ENCODE measurements around the gene OXCT1.

DNA sequence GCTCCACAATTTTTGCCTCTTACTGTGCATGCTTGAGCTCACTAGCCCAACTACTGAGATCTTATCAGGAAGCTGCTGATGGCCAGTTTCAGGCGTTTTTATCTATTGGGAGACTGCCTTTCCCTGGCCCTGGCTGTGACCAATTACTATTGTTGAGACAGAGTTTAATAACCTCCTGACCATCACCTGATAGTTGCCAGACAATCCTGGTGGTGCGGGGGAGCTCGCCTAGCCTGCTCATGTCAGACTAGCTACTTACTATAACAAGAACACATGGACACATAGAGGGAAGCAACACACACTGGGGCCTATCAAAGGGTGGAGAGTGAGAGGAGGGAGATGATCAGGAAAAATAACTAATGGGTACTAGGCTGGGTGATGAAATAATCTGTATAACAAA lies 13.0 kb upstream of the OXCT1 start:
- TF ChIP-seq HNRNPLL (IDR thresholded peaks at IDR 0.05; ENCODE audit: low read depth, low read length, poor library complexity, severe bottlenecking), result no peak
- no peak for TF ChIP-seq RAD21 (CRISPR knock-in tag; IDR thresholded peaks at IDR 0.05)
- no peak for TF ChIP-seq ZNF274 (CRISPR knock-in tag; IDR thresholded peaks at IDR 0.05)
- no peak for TF ChIP-seq TCF7L2 (IDR thresholded peaks at IDR 0.05; ENCODE audit: low read depth, low read length)
- no peak for TF ChIP-seq POLR2A (IDR thresholded peaks at IDR 0.05; ENCODE audit: insufficient read depth in 1 of 2, low read depth in 2 of 2, low read length in 2 of 2)
- no peak for TF ChIP-seq ZBTB1 (CRISPR knock-in tag; IDR thresholded peaks at IDR 0.05; ENCODE audit: borderline replicate concordance)
